IPS-18a (cell line): ENCODE measurements around the gene POLR3K.
"Not testable (repeated sequence)": the region's sequence is repeated elsewhere in the genome, so short reads cannot be mapped to it uniquely, and the experiment has no call there.

ENCODE experiments used
- H3K27ac ChIP-seq: one replicate; pipeline ENCODE4 v1.5.1; 2013; ENCODE audit warnings: low read length
- H3K27me3 ChIP-seq: one replicate; pipeline ENCODE4 v1.6.1; 2013; ENCODE audit warnings: mild to moderate bottlenecking, low read length; ENCODE audit not compliant: control insufficient read depth, insufficient read depth
- H3K36me3 ChIP-seq: one replicate; pipeline ENCODE4 v1.6.1; 2013; ENCODE audit warnings: low read depth, low read length; ENCODE audit not compliant: control insufficient read depth
- H3K4me1 ChIP-seq: one replicate; pipeline ENCODE4 v1.6.1; 2013; ENCODE audit warnings: low read depth, low read length; ENCODE audit not compliant: control insufficient read depth
- H3K4me3 ChIP-seq: one replicate; pipeline ENCODE4 v1.5.1; 2013; ENCODE audit warnings: low read length
- H3K9ac ChIP-seq: one replicate; pipeline ENCODE4 v1.6.1; 2013; ENCODE audit warnings: mild to moderate bottlenecking, low read length, moderate library complexity
- H3K9me3 ChIP-seq: one replicate; pipeline ENCODE4 v1.6.1; 2013; ENCODE audit warnings: low read depth, low read length; ENCODE audit not compliant: control insufficient read depth

POLR3K gene

GRCh38 chr16:35678-36305 lies 17.6 kb downstream of the POLR3K start:
- Histone ChIP-seq H3K9ac (no peak overlapping the region), H3K27me3 (no peaks in the 10 kb centered on the region), H3K36me3 (peaks cover 3% of the 10 kb centered on the region), H3K4me1 (no peaks in the 10 kb centered on the region), H3K4me3 (no peak overlapping the region), H3K9me3 (no peaks in the 10 kb centered on the region), H3K27ac (no peak overlapping the region)

DNA sequence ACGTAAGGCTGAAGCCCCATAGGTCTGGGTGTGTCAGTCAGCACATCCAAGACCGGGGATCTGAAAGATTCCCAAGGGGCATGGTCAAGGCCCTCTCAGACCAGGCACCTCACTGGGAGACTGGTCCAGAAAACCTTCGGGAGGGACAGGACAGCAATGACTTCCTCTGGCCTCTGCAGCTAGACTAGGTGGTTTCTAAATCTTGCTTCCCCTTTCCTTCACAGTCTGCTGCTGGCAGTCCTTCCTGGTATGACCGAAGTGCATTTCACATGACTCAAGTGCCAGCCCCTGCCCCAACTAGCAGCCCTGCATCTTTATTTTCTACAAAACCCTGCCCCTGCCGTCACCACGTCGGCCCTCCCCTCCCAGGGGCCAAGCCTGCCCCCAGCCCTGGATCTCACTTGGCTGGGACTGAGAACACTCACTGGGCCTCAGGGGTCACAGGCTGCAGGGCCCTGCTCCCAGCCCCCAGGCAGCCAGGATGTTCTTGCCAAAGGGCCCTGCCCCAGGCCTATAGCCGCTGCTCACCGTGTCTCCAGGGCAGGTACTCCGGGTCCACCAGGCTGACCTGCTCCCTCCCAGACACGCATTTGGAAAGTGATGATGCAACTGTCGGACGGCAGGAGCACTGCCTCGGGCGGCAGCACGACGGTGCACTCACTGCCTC lies 18.3 kb downstream of the POLR3K start:
- Histone ChIP-seq H3K36me3 (peaks cover 3% of the 10 kb centered on the region), H3K27me3 (no peaks in the 10 kb centered on the region), H3K4me1 (no peaks in the 10 kb centered on the region), H3K9me3 (no peaks in the 10 kb centered on the region), H3K9ac (no peak overlapping the region), H3K4me3 (no peak overlapping the region), H3K27ac (no peak overlapping the region)

- Histone ChIP-seq H3K9me3 (no peaks in the 10 kb centered on the region), H3K4me1 (no peaks in the 10 kb centered on the region), H3K9ac (no peak overlapping the region), H3K36me3 (peaks cover 3% of the 10 kb centered on the region), H3K27me3 (no peaks in the 10 kb centered on the region), H3K27ac (no peak overlapping the region), H3K4me3 (no peak overlapping the region)
These were observed 18.8 kb downstream of the POLR3K start for GRCh38 chr16:34648-34987.

DNA sequence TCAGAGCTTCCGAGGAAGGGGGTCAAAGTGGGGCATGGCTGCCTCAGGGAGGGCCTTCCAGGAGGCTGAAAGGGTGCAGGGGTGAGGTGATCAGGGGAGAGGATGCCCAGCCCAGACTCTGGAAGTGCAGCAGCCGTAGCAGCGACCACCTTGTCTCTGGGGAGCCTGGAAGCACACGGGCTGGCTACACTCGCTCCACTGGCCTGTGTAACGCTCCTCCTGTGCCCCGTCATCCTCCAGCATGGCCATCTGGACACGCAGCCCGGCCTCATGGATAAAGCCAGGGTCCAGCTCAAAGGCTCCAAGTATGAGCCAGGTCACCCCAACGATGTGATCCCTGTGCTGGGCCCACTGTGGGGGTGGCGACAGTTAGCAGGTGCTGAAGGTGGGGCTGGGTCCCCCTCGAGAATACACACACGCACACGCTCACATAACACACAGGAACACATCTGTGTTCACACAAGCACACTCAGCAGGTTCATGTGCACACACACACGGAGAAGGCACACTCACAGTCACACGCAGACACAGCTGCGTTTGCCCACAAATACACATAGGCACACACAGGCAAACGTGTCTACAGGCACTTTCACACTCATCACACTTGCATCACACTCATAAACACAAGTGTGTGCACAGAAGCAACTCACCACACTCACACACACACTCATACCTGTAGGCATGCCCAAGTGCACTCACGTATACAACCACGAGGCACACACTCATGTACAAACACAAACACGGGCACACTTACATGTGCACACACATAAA lies 19.3 kb downstream of the POLR3K start:
- no peak overlapping the region for H3K9ac ChIP-seq
- no peak overlapping the region for H3K27ac ChIP-seq
- H3K27me3 ChIP-seq: no peaks in the 10 kb centered on the region
- H3K36me3 ChIP-seq: peaks cover 3% of the 10 kb centered on the region
- no peaks in the 10 kb centered on the region for H3K9me3 ChIP-seq
- no peaks in the 10 kb centered on the region for H3K4me1 ChIP-seq
- H3K4me3 ChIP-seq: no peak overlapping the region

- not testable (repeated sequence) for H3K36me3 ChIP-seq, H3K4me1 ChIP-seq, H3K27ac ChIP-seq, H3K4me3 ChIP-seq, H3K9ac ChIP-seq, H3K9me3 ChIP-seq, H3K27me3 ChIP-seq
These were observed 20.1 kb downstream of the POLR3K start for GRCh38 chr16:33154-33876.

GRCh38 chr16:30627-31026 lies 22.8 kb downstream of the POLR3K start:
- not testable (repeated sequence) for H3K36me3 ChIP-seq, H3K9ac ChIP-seq, H3K9me3 ChIP-seq, H3K4me1 ChIP-seq, H3K27ac ChIP-seq, H3K27me3 ChIP-seq, H3K4me3 ChIP-seq

DNA sequence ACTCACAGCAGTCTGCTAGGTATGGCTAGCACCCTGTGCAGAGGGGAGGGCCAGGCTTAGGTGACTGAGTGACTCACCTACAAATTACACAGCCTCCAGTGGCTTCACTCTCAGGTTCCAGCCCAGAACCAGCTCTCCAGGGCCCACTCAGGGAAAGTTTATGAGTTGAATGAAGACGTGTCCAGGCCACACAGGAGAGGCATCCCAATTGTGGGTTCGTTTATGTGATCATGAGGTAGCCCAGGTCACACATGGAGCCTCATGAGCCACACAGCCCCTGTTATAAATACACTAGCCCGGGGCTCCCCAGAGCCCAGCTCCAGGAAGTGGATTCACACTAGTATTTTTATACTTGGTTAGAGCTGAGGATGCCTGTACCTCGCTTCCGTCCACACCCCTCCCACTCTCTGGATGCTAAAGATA lies 27.5 kb downstream of the POLR3K start:
- H3K4me1 ChIP-seq, H3K27me3 ChIP-seq, H3K9ac ChIP-seq, H3K36me3 ChIP-seq, H3K27ac ChIP-seq, H3K4me3 ChIP-seq, H3K9me3 ChIP-seq: not testable (repeated sequence)

- not testable (repeated sequence) for H3K36me3 ChIP-seq, H3K27me3 ChIP-seq, H3K4me3 ChIP-seq, H3K4me1 ChIP-seq, H3K27ac ChIP-seq, H3K9ac ChIP-seq, H3K9me3 ChIP-seq
These were observed 29.3 kb downstream of the POLR3K start for GRCh38 chr16:24151-24550.

GRCh38 chr16:20886-21285 lies 32.5 kb downstream of the POLR3K start:
- H3K36me3 ChIP-seq, H3K27me3 ChIP-seq, H3K27ac ChIP-seq, H3K4me1 ChIP-seq, H3K9me3 ChIP-seq, H3K9ac ChIP-seq, H3K4me3 ChIP-seq: not testable (repeated sequence)

GRCh38 chr16:17062-17765 lies 36.2 kb downstream of the POLR3K start:
- not testable (repeated sequence) for H3K27ac ChIP-seq, H3K27me3 ChIP-seq, H3K4me3 ChIP-seq, H3K36me3 ChIP-seq, H3K9me3 ChIP-seq, H3K4me1 ChIP-seq, H3K9ac ChIP-seq

DNA sequence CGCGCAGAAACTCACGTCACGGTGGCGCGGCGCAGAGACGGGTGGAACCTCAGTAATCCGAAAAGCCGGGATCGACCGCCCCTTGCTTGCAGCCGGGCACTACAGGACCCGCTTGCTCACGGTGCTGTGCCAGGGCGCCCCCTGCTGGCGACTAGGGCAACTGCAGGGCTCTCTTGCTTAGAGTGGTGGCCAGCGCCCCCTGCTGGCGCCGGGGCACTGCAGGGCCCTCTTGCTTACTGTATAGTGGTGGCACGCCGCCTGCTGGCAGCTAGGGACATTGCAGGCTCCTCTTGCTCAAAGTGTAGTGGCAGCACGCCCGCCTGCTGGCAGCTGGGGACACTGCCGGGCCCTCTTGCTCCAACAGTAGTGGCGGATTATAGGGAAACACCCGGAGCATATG lies 42.6 kb downstream of the POLR3K start:
- H3K4me1 ChIP-seq, H3K9me3 ChIP-seq, H3K27me3 ChIP-seq, H3K36me3 ChIP-seq, H3K4me3 ChIP-seq, H3K27ac ChIP-seq, H3K9ac ChIP-seq: not testable (repeated sequence)
